Endothelial cell of umbilical vein (primary cell): ENCODE measurements around the gene RPS8. TPM values are rescaled to one million over a fixed set of nuclear protein-coding genes. Genes with fewer than 3 reads are reported as not detected.

Source experiments
- BruUV-seq: library from RNA; stranded (reverse); fragments of 400-500 nt; replicated peaks from 2 replicates; lab custom pipeline; 2021; lab: Mats Ljungman, UMichigan
- CTCF ChIA-PET: fragments of 300-600, 350-600 bp; sonication (Branson Sonifier 250); formaldehyde crosslinking; loops from one replicate; lab custom pipeline; 2021; ENCODE audit warnings: antibody characterized with exemption, inconsistent platforms; lab: Charles Lee
- POLR2A ChIA-PET: fragments of 300-600, 350-600 bp; sonication (Branson Sonifier 250); formaldehyde crosslinking; loops from one replicate; lab custom pipeline; 2021; ENCODE audit warnings: antibody characterized with exemption, inconsistent platforms; lab: Charles Lee
- DNase-seq: peaks from one replicate; pipeline ENCODE4 v3.0.0-alpha.2; 2011; ENCODE audit warnings: low read depth, low spot score
- FAIRE-seq: peaks from 2 replicates; lab custom pipeline; 2011; peaks lifted over from hg19 to GRCh38; lab: Jason Lieb, UNC
- H2AFZ ChIP-seq: 2 replicates; pipeline ENCODE4 v1.6.0; 2012; ENCODE audit warnings: low read depth, low read length, control low read depth, inconsistent platforms
- H3K27ac ChIP-seq: 2 replicates; pipeline ENCODE4 v1.5.1; 2011; ENCODE audit warnings: low read depth, mild to moderate bottlenecking, control low read depth, low read length, moderate library complexity; ENCODE audit not compliant: insufficient read depth
- H3K27me3 ChIP-seq, 2 experiments: 2 replicates each; pipeline versions ENCODE4 v1.6.0 to v1.6.1; 2011; ENCODE audit warnings: low read length in 2 of 2, mixed read lengths in 1 of 2; ENCODE audit not compliant: control insufficient read depth in 2 of 2, insufficient read depth in 2 of 2
- H3K36me3 ChIP-seq, 2 experiments: 2 replicates in 1 of 2; 3 replicates in 1 of 2; pipeline ENCODE4 v1.5.1; 2011; ENCODE audit warnings: low read length in 2 of 2, mild to moderate bottlenecking in 1 of 2, moderate library complexity in 1 of 2; ENCODE audit not compliant: control insufficient read depth in 2 of 2, insufficient read depth in 2 of 2; ENCODE audit errors: extremely low read depth in 1 of 2
- H3K4me1 ChIP-seq: 3 replicates; pipeline ENCODE4 v1.5.1; 2011; ENCODE audit warnings: mild to moderate bottlenecking, low read length; ENCODE audit not compliant: control insufficient read depth, insufficient read depth; ENCODE audit errors: extremely low read depth
- H3K4me2 ChIP-seq: 2 replicates; pipeline ENCODE4 v1.6.1; 2011; ENCODE audit warnings: low read length, control low read depth, mixed read lengths; ENCODE audit not compliant: insufficient read depth
- H3K4me3 ChIP-seq, 3 experiments: fragments of 200-600 bp in 1 of 3; sonication (generic), shearing (Covaris generic) in 1 of 3; replicated peaks in 1 of 3; 2 replicates each; pipeline ENCODE4 v1.5.1; 2011 to 2016; ENCODE audit warnings: control low read depth in 3 of 3, low read length in 3 of 3, mild to moderate bottlenecking in 2 of 3, inconsistent platforms in 1 of 3, low read depth in 1 of 3, moderate library complexity in 1 of 3; ENCODE audit not compliant: insufficient read depth in 1 of 3
- H3K79me2 ChIP-seq: 2 replicates; pipeline ENCODE4 v1.6.0; 2012; ENCODE audit warnings: low read length, inconsistent platforms; ENCODE audit not compliant: control insufficient read depth, insufficient read depth
- H3K9ac ChIP-seq: replicated peaks from 2 replicates; pipeline ENCODE3; 2011; ENCODE audit warnings: low read length, control low read depth; ENCODE audit not compliant: insufficient read depth; ENCODE audit errors: extremely low read depth
- H3K9me1 ChIP-seq: replicated peaks from 3 replicates; pipeline ENCODE4 v1.6.0; 2011; ENCODE audit warnings: mild to moderate bottlenecking, low read length; ENCODE audit not compliant: control insufficient read depth, insufficient read depth; ENCODE audit errors: extremely low read depth
- H3K9me3 ChIP-seq: replicated peaks from 2 replicates; pipeline ENCODE4 v1.5.1; 2012; ENCODE audit warnings: low read length, inconsistent platforms; ENCODE audit not compliant: control insufficient read depth, insufficient read depth
- H4K20me1 ChIP-seq: replicated peaks from 2 replicates; pipeline ENCODE3; 2011; ENCODE audit warnings: mild to moderate bottlenecking, low read length; ENCODE audit not compliant: control insufficient read depth, insufficient read depth; ENCODE audit errors: extremely low read depth
- EZH2 ChIP-seq: IDR thresholded peaks from 2 replicates; pipeline ENCODE4 v1.6.1; 2012; ENCODE audit warnings: borderline replicate concordance, low read depth, mild to moderate bottlenecking, moderate library complexity, low read length, inconsistent platforms; ENCODE audit not compliant: severe bottlenecking
- JUN ChIP-seq: IDR thresholded peaks from 2 replicates; pipeline ENCODE4 v1.6.1; 2011; ENCODE audit warnings: borderline replicate concordance, low read depth; ENCODE audit not compliant: insufficient read length, insufficient read depth
- MAX ChIP-seq: IDR thresholded peaks from 2 replicates; pipeline ENCODE4 v1.6.1; 2011; ENCODE audit not compliant: insufficient read depth, insufficient read length
- POLR2A ChIP-seq: IDR thresholded peaks from 2 replicates; pipeline ENCODE4 v1.6.1; 2012; ENCODE audit warnings: low read depth, mild to moderate bottlenecking, control low read depth, low read length
- POLR2AphosphoS5 ChIP-seq: IDR thresholded peaks from 2 replicates; pipeline ENCODE4 v1.6.1; 2012; ENCODE audit warnings: low read depth, mild to moderate bottlenecking, control low read depth, low read length, moderate library complexity; ENCODE audit not compliant: insufficient read depth
- dilution Hi-C: fragments of 300-500 bp; cut with MboI; formaldehyde crosslinking; loops from one replicate; pipeline ENCODE4 v1.15.0; 2019; ENCODE audit warnings: low sequenced_read_pairs; ENCODE audit not compliant: extremely low pct_ligation_motif_present
- intact Hi-C: fragments of 100-400 bp; cut with micrococcal nuclease; formaldehyde crosslinking; loops from one replicate; pipeline ENCODE4 v1.10.0; 2022
- polyA plus RNA-seq, 4 experiments: library from polyadenylated mRNA; depleted of rRNA in 3 of 4; stranded (reverse) in 3 of 4; unstranded in 1 of 4; fragments of >200 nt; gene quantifications; 2 replicates each; pipeline versions ENCODE4 v1.2.1 to v1.2.3, GENCODE V29; 2011 to 2012; ENCODE audit warnings: missing spikeins in 1 of 4
- total RNA-seq: library from RNA; stranded (reverse); gene quantifications from 2 replicates; pipeline ENCODE4 v1.2.3, GENCODE V29; 2021

Gene RPS8
- total and polyA plus RNA-seq, 2 donors (not counting 3 experiments of a cell fraction or from before 2014, with no cell fraction given) = 1,842 to 2,306 TPM

GRCh38 chr1:44803312-44804095 lies 28.2 kb downstream of the RPS8 start:
- H3K9me1 ChIP-seq = no peaks in the 10 kb centered on the region
- POLR2A ChIA-PET = interaction anchor here (0.5 to 1.0 kb wide), 3 partner anchors 16 to 22 kb away, joined by 3 read pairs; no protein-coding TSS in a partner anchor
- H3K9me3 ChIP-seq = no peaks in the 10 kb centered on the region
- TF ChIP-seq MAX (no peak), POLR2A (no peak), EZH2 (no peak), POLR2AphosphoS5 (peak; percentile 16), JUN (no peak)
- H3K4me2 ChIP-seq = no peak overlapping the region
- CTCF ChIA-PET = interaction anchor here (1.2 kb wide), 1 partner anchor 14 kb away, joined by 3 read pairs; no protein-coding TSS in a partner anchor
- H3K79me2 ChIP-seq = peaks cover 47% of the 10 kb centered on the region
- no TSS peak for BruUV-seq
- intact Hi-C loops (loop anchor here (10.0 kb wide), 1 partner anchor 881 kb away; the partner anchor contains the start of genes GPBP1L1 and TMEM69), dilution Hi-C loops (no loop called here)
- FAIRE-seq (no peak), DNase-seq (no peak)
- H3K36me3 ChIP-seq = peaks cover 4 to 32% of the 10 kb centered on the region in 2 experiments
- peaks cover 44% of the 10 kb centered on the region for H3K4me1 ChIP-seq
- no peaks in the 10 kb centered on the region for H3K27me3 ChIP-seq
- H3K4me3 ChIP-seq = no peak overlapping the region
- H3K27ac ChIP-seq = peak overlapping the region; percentile 2
- no peak overlapping the region for H3K9ac ChIP-seq
- H2AFZ ChIP-seq = no peak overlapping the region
- H4K20me1 ChIP-seq = no peaks in the 10 kb centered on the region
